DMS79 treated with DMSO at 0.1 percent for 48 hours (cell line): ENCODE measurements around the gene PA2G4.
A peak's percentile ranks its signal among the peaks of the same experiment; 100 is the strongest.
"Not testable (repeated sequence)": the region's sequence is repeated elsewhere in the genome, so short reads cannot be mapped to it uniquely, and the experiment has no call there.

Experiments
- DNase-seq: peaks from one replicate; lab custom pipeline; 2025; lab: John Stamatoyannopoulos, UW

PA2G4 gene

DNA sequence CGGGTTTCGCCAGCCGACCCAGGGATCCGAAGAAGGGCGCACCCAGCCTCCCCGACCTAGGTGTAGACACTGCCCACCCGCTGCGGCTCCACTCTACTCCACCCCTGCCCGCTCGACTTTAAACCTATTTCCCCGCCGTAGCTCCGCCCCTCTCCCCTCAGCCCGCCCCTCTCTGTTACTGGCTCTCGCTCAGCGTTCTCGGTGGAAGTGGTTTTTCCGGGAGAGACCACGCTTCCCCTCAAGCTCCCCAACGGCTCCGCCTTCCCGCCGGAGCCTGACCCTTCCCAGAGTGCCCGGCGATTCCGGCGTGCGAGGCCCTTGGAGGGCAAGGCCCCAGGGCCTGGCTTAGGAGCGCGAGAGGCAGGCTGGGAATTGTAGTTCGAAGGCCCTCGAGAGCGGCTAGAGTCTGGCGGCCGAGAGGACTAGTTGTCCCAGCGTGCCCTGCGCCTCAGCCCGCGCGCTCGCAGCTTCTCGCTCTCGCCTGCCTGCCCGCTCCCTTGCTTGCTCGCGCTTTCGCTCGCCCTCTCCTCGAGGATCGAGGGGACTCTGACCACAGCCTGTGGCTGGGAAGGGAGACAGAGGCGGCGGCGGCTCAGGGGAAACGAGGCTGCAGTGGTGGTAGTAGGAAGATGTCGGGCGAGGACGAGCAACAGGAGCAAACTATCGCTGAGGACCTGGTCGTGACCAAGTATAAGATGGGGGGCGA lies at the start of gene PA2G4:
PA2G4 (plus strand) TSS at position 451 of the 706 bp plus-strand sequence; CDS start at position 630, 179 bp downstream.
- DNase-seq: peak; percentile 86

DNA sequence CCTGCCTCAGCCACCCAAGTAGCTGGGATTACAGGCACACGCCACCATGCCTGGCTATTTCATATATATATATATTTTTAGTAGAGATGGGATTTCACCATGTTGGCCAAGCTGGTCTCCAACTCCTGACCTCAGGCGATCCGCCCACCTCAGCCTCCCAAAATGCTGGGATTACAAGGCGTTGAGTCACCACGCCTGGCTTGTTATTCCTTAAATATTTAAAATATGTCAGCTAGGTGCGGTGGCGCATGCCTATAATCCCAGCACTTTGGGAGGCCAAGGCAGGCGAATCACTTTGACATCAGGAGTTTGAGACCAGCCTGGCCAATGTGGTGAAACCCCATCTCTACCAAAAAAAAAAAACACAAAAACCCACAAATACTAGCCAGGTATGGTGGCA lies 44.4 kb upstream of the PA2G4 start:
- DNase-seq: not testable (repeated sequence)

- no peak for DNase-seq
These were observed 42.4 kb upstream of the PA2G4 start for GRCh38 chr12:56061982-56062381.

DNA sequence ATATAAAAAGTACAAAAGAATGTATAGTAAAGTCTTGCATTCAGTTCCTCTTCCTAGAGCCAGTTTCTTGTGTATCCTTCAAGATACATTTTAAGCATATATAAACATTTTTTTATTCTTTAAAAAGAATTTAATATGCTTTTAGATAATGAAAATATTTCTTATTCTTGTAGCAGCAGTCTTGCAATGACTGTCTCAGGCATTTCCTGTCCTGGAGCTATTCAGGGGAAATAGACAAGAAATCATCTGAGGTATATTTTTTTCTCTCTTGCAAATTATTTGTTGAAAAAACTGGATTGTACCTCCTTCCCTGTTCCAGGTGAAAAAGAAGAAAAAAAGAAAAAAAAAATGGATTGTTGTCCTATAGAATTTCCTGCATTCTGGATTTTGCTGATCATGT lies 41.4 kb upstream of the PA2G4 start:
- no peak for DNase-seq

DNA sequence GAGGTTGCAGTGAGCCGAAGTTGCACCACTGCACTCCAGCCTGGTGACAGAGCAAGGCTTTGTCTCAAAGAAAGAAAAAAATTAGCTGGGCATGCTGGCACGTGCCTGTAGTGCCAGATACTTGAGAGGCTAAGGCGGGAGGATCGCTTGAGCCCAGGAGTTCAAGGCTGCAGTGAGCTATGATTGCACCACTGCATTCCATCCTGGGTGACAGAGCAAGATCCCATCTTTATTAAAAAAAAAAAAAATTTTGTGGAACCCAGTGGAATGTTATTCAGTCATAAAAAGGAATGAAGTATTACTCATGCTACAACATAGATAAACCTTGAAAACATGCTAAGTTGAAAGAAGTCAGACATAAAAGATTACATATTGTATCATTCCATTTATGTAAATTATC lies 32.7 kb upstream of the PA2G4 start:
- DNase-seq: no peak

DNA sequence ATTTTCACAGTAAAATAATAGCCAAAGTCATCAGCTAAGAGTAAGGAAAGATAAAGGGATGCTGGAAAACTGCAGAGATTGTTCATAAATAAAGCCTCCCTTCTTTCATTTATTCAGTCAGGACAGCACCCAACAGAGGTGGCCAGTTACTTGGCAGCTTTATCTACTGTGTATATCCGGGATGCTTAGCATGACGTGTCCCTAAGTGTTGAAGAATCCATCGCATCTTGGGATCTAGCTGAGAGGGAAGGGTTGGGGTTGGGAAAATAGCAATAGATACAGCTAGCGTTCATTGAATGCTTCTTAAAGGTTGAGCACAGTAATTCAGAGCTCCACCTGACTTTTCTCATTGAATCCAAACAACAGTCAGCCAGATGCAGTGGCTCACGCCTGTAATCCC lies 30.0 kb upstream of the PA2G4 start:
- no peak for DNase-seq

DNA sequence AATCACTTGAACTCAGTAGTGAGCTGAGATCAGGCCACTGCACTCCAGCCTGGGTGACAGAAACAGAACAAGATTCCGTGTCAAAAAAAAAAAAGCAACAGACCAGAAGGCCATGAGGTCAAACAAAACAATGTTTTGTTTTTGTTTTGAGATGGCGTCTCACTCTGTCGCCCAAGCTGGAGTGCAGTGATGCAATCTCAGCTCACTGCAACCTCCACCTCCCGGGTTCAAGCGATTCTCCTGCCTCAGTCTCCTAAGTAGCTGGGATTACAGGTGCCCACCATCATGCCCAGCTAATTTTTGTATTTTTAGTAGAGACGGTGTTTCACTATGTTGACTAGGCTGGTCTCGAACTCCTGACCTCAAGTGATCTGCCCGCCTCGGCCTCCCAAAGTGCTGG lies 26.4 kb upstream of the PA2G4 start:
- not testable (repeated sequence) for DNase-seq

DNA sequence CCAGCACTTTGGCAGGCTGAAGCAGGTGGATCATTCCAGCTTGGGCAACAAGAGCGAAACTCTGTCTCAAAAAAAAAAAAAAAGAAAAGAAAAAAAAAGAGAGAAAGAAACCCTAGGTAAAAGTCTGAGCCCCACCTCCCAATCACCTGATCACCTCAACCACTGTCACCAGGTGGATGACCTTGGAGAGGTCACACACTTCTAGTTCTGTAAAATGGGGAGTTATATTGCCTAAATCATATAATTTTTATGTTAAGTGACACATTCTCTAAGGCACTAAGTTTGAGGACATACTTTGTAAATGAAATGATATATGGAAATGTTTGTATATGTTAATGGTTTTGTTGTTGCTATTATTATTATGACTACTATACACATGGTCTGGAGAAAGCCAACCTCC lies 25.9 kb upstream of the PA2G4 start:
- no peak for DNase-seq

DNA sequence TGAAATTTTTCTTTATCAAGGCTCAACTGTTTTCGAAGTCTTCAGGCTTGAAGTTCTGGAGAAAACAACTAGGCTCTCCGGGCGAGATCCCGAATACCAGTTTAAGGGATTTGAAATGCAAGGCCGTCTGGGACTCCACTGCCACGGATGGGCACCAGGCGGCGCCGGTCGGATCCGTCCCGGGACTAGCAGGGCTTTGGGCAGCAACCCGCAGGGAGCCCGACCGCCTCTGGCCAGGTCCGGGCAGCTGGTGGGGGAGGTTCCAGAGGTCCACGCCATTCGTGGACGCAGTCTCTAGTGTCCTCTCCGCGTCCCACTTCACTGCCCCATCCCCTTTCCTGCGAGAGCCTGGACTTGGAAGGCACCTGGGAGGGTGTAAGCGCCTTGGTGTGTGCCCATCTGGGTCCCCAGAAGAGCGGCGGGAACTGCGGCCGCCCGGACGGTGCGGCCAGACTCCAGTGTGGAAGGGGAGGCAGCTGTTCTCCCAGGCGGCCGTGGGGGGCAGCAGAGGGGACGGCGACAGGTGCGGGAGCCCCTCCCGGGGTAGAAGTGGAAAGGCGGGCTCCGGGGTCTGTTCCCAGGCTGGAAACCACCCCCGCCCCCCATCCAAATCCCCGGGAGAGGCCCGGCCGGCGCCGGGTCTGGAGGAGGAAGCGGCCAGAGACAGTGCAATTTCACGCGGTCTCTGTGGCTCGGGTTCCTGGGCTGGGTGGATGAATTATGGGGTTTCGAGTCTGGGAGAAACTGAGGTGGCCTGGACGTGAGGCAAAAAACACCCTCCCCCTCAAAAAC lies 25.2 kb upstream of the PA2G4 start:
- peak; percentile 51 for DNase-seq

DNA sequence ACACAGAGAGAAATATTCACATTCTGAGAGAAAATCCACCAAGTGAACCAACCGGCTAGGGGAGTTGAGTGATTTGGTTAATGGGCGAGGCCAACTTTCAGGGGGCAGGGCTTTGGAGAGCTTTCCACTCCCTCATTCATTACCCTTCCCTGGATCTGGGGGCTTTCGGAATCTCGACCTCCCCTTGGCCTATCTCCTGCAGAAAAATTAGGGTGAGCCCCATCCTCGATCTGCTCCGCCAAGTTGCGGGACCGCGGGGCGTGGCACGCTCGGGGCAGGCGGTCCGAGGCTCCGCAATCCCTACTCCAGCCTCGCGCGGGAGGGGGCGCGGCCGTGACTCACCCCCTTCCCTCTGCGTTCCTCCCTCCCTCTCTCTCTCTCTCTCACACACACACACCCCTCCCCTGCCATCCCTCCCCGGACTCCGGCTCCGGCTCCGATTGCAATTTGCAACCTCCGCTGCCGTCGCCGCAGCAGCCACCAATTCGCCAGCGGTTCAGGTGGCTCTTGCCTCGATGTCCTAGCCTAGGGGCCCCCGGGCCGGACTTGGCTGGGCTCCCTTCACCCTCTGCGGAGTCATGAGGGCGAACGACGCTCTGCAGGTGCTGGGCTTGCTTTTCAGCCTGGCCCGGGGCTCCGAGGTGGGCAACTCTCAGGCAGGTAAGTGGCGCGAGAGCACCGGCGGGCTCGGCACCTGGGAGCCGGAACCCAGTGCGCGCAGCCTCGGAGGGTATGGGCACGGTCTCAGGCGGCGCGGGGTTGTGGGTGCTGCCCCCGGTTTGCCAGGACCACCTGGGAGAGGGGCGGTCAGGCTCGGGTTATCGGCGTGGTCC lies 24.4 kb upstream of the PA2G4 start, which contains the start of gene ERBB3:
ERBB3 (plus strand) TSS at position 443 of the 833 bp plus-strand sequence; CDS start at position 579, 136 bp downstream.
- peak; percentile 66 for DNase-seq

DNA sequence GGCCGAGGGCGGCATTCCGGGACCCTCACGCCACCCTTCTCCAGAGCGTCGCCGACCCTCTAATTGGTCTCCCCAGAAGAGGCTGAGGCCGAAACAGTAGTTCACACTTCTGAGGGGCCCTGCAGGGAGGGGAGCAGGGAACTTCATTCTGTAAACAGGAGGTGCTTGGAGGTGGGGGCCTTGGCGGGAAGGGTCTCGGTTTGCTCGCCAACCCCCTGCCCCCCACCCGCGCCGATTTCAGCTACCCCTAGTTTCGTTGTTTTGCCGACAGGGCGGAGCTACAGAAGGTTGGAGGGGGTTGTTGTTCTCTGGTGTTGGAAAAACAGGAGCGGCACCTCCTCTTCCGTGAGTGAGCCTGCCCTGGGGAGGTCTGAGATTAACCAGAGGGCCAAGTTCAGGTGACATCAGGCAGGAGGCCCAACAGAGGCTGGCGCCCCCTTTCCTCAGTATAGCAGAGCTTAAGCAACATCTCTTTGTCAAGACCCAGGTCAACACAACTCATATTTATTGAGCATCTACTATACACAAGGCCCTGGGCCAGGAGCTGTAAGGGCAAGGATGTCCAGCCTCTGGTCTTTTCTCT lies 23.7 kb upstream of the PA2G4 start:
- no peak for DNase-seq

GRCh38 chr12:56081393-56082347 lies 22.7 kb upstream of the PA2G4 start:
- DNase-seq: no peak

GRCh38 chr12:56082382-56082781 lies 22.0 kb upstream of the PA2G4 start:
- DNase-seq: no peak

- no peak for DNase-seq
These were observed 21.4 kb upstream of the PA2G4 start for GRCh38 chr12:56082967-56083366.

- no peak for DNase-seq
These were observed 19.3 kb upstream of the PA2G4 start for GRCh38 chr12:56084958-56085543.

DNA sequence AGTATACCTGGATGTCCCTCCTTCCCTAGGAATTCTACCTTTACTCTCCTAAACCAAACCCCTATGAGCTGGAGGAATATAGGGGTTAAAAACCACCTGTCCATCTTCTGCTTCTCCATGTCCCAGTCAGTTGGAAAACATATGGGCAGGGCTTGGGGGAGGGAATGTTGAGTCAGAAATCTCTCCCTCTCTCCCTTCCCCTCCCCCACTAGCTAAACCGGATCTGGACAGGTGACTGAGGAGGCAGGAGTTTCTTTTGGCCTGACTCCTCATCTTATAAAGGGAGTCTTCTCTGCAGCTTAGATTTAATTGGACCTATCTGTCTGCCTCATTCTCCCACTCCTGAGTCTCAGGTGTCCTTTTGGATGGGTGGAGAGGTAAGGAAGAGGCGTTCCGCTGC lies 18.3 kb upstream of the PA2G4 start:
- DNase-seq: no peak

GRCh38 chr12:56086608-56087007 lies 17.8 kb upstream of the PA2G4 start:
- no peak for DNase-seq

GRCh38 chr12:56087220-56087619 lies 17.1 kb upstream of the PA2G4 start:
- DNase-seq: no peak

GRCh38 chr12:56097738-56098137 lies 6.6 kb upstream of the PA2G4 start:
- no peak for DNase-seq

- no peak for DNase-seq
These were observed 5.8 kb upstream of the PA2G4 start for GRCh38 chr12:56098592-56098991.

DNA sequence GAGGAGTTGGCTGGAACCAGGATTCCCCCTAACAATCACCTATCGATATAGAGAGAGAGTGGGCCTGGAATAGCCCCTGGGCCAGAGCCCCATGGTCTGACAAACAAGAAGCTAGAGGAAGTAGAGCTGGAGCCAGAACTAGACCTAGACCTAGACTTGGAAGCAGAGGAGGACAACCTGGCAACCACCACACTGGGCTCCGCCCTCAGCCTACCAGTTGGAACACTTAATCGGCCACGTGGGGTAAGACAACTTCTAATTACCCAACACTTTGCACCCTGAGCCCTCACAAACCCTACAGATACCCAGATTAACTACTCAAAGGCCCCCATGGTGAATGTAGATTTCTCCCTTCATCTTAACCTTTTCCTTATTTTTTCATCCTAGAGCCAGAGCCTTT lies 4.6 kb upstream of the PA2G4 start:
- DNase-seq: no peak
